GM19099 (cell line): ENCODE results near the gene CPLX3.

Experiments
- POLR2A ChIP-seq: IDR thresholded peaks from 3 replicates; pipeline ENCODE4 v1.6.1; 2011; ENCODE audit warnings: low read depth; ENCODE audit not compliant: insufficient read length; ENCODE audit errors: extremely low read depth

Gene CPLX3

GRCh38 chr15:74827614-74828013 lies 1.2 kb downstream of the CPLX3 start:
- TF ChIP-seq POLR2A, result no peak

- no peak for TF ChIP-seq POLR2A
Measured at GRCh38 chr15:74828835-74829234, 2.4 kb downstream of the CPLX3 start.

- no peak for TF ChIP-seq POLR2A
Measured at GRCh38 chr15:74829486-74829885, 3.1 kb downstream of the CPLX3 start.

- TF ChIP-seq POLR2A, result no peak
Measured at GRCh38 chr15:74829991-74830390, 3.6 kb downstream of the CPLX3 start.

GRCh38 chr15:74830868-74831267 lies 4.4 kb downstream of the CPLX3 start:
- no peak for TF ChIP-seq POLR2A

GRCh38 chr15:74831813-74832495 lies 5.5 kb downstream of the CPLX3 start:
- no peak for TF ChIP-seq POLR2A

- TF ChIP-seq POLR2A, result no peak
Measured at GRCh38 chr15:74832826-74833225, 6.4 kb downstream of the CPLX3 start.

GRCh38 chr15:74833376-74834107 lies 7.1 kb downstream of the CPLX3 start:
- no peak for TF ChIP-seq POLR2A

- TF ChIP-seq POLR2A, result no peak
Measured at GRCh38 chr15:74835312-74835823, 8.9 kb downstream of the CPLX3 start.

- TF ChIP-seq POLR2A, result no peak
Measured at GRCh38 chr15:74836846-74837245, 10.4 kb downstream of the CPLX3 start.

GRCh38 chr15:74837482-74838136 lies 11.2 kb downstream of the CPLX3 start:
- no peak for TF ChIP-seq POLR2A

GRCh38 chr15:74838137-74838516 lies 11.7 kb downstream of the CPLX3 start:
- no peak for TF ChIP-seq POLR2A

- no peak for TF ChIP-seq POLR2A
Measured at GRCh38 chr15:74838746-74839525, 12.5 kb downstream of the CPLX3 start.

- no peak for TF ChIP-seq POLR2A
Measured at GRCh38 chr15:74839526-74840395, 13.3 kb downstream of the CPLX3 start.
